Mammary epithelial cell (primary cell): Measurements from ENCODE around the gene HAVCR1.

Experiments used
- CTCF ChIP-seq, 2 donors: IDR thresholded peaks in 1 of 2; conservative IDR thresholded peaks in 1 of 2; 2 replicates each; pipeline ENCODE4 v1.5.1; 2011 to 2012; ENCODE audit warnings: inconsistent platforms in 2 of 2, low read length in 2 of 2, mild to moderate bottlenecking in 2 of 2, control low read depth in 1 of 2, low read depth in 1 of 2; ENCODE audit not compliant: insufficient read depth in 1 of 2; ENCODE audit errors: extremely low read depth in 1 of 2
- EZH2 ChIP-seq: IDR thresholded peaks from 2 replicates; pipeline ENCODE4 v1.6.1; 2012; ENCODE audit warnings: low read length, inconsistent platforms, borderline replicate concordance

DNA sequence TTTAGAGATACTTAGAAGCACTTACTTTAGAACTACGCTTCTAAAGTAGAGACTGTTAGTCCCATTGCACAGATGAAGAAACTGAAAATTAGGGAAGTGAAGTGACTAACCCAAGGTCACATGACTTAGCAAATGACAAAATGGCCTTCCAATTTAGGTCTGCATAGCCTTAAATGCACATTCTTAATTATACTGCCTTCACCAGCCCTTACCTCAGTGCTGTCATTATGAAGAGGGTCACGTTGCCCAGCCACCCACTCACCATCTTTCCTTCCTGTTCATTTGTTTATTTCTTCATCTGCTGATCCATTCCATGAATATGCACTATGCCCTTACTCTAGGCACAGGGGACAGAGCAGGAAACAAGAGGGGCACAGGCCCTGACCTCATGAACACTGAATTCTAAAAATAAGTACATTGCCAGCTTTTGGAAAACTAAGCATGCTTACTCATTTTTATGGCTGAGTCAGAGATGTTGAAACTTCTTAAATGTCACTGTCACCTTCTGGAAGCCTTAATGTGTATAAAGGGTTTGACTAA lies 41.3 kb upstream of the HAVCR1 start:
- TF ChIP-seq CTCF (conservative IDR thresholded peaks at IDR 0.05 in 1 of 2, IDR thresholded peaks at IDR 0.05 in 1 of 2; ENCODE audit: extremely low read depth in 1 of 2, insufficient read depth in 1 of 2, low read depth in 1 of 2, low read length in 2 of 2) (no peak), EZH2 (no peak)
